OCI-LY1 (cell line): ENCODE data around the gene ARHGEF18.

Experiments used
- H2AFZ ChIP-seq: fragments of 200-600 bp; sonication (generic), shearing (Covaris generic); 2 replicates; pipeline ENCODE4 v1.6.0; 2014; ENCODE audit warnings: antibody characterized with exemption, mild to moderate bottlenecking, low read length
- H3F3A ChIP-seq: fragments of 200-600 bp; sonication (generic), shearing (Covaris generic); 2 replicates; pipeline ENCODE4 v1.6.0; 2014; ENCODE audit warnings: mild to moderate bottlenecking, antibody characterized with exemption, low read length, moderate library complexity; ENCODE audit not compliant: insufficient read depth
- H3K27ac ChIP-seq: fragments of 200-600 bp; sonication (generic); 2 replicates; pipeline ENCODE4 v1.5.1; 2014; ENCODE audit warnings: low read length, mixed run types, mild to moderate bottlenecking, low read depth; ENCODE audit not compliant: poor library complexity, severe bottlenecking
- H3K27me3 ChIP-seq: fragments of 200-600 bp; sonication (generic); 2 replicates; pipeline ENCODE4 v1.6.0; 2014; ENCODE audit warnings: antibody characterized with exemption, mild to moderate bottlenecking, low read length, moderate library complexity; ENCODE audit not compliant: insufficient read depth
- H3K36me3 ChIP-seq: fragments of 200-600 bp; sonication (generic); 2 replicates; pipeline ENCODE4 v1.6.1; 2014; ENCODE audit warnings: mild to moderate bottlenecking, antibody characterized with exemption, low read length, moderate library complexity, mixed read lengths; ENCODE audit not compliant: insufficient read depth
- H3K4me1 ChIP-seq: fragments of 200-600 bp; sonication (generic); 2 replicates; pipeline ENCODE4 v1.5.1; 2014; ENCODE audit warnings: mild to moderate bottlenecking, low read length, moderate library complexity; ENCODE audit not compliant: insufficient read depth, severe bottlenecking
- H3K4me2 ChIP-seq: fragments of 200-600 bp; sonication (generic), shearing (Covaris generic); 2 replicates; pipeline ENCODE4 v1.6.1; 2014; ENCODE audit warnings: low read length
- H3K4me3 ChIP-seq: fragments of 200-600 bp; sonication (generic); 2 replicates; pipeline ENCODE4 v1.5.1; 2014; ENCODE audit warnings: low read length, low read depth, mild to moderate bottlenecking, mixed read lengths; ENCODE audit not compliant: poor library complexity, severe bottlenecking
- H3K79me2 ChIP-seq: fragments of 200-600 bp; shearing (Covaris generic); 2 replicates; pipeline ENCODE4 v1.6.1; 2016; ENCODE audit warnings: mixed run types, low read length, mixed read lengths; ENCODE audit not compliant: insufficient read depth
- H3K9ac ChIP-seq: fragments of 200-600 bp; sonication (generic), shearing (Covaris generic); 2 replicates; pipeline ENCODE4 v1.6.1; 2014; ENCODE audit warnings: mild to moderate bottlenecking, low read length, mixed read lengths
- H3K9me2 ChIP-seq: fragments of 200-600 bp; sonication (generic), shearing (Covaris generic); 2 replicates; pipeline ENCODE4 v1.6.1; 2014; ENCODE audit warnings: low read depth, mild to moderate bottlenecking, low read length, mixed read lengths
- H3K9me3 ChIP-seq: fragments of 200-600 bp; shearing (Covaris generic); 2 replicates; pipeline ENCODE4 v1.6.1; 2014; ENCODE audit warnings: low read length, mixed read lengths
- H4K20me1 ChIP-seq: fragments of 200-600 bp; sonication (generic), shearing (Covaris generic); 2 replicates; pipeline ENCODE4 v1.6.0; 2016; ENCODE audit warnings: mild to moderate bottlenecking, low read length; ENCODE audit not compliant: insufficient read depth
- EZH2 ChIP-seq: fragments of 200-600 bp; sonication (generic), shearing (Covaris generic); IDR thresholded peaks from 2 replicates; pipeline ENCODE4 v1.8.0; 2017; ENCODE audit warnings: borderline replicate concordance, mixed run types, mild to moderate bottlenecking, antibody characterized with exemption, low read length, moderate library complexity, mixed read lengths
- TF ChIP-seq, protein P1 (sequence below): fragments of 200-600 bp; sonication (generic), shearing (Covaris generic); IDR thresholded peaks from 2 replicates; pipeline ENCODE4 v1.5.1; 2017; ENCODE audit warnings: mild to moderate bottlenecking, antibody characterized with exemption, low read length, moderate library complexity, mixed read lengths

ARHGEF18 gene

DNA sequence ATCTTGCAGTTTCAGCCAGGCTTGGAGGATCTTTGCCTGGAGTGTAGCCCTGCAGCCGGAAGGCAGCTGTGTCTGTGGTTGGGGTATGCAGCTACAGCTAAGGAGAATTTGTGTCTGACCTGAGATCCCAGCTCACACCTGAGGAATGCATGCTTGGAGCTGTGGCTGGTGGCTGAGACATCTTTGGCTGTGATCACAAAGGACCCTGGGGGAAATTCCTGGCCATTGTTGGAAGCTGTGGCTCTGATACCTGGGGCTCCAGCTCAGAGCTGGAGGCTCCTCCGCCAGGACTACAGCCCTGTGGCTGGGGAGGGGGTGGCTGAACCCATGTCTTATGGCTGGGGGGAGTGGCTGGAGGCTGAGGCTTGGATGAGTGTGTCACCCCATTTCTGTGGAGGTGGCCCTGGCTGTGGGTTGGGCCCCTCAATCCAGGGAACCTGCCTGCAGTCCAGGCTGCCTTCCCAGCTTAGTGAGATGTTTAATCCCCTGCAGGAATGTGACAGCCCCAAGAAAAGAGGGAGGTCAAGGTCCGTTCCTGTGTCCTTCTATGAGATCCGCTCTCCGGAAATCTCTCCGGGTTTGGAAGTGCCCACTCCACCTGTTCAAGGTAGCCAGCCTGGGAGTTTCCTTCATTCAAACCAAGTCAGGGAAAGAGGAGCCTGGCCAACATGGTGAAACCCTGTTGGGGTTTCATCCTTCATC, 27.6 kb downstream of the ARHGEF18 start:
- Histone ChIP-seq H3F3A (no peaks in the 10 kb centered on the region), H3K9me3 (no peaks in the 10 kb centered on the region), H3K36me3 (peaks cover 86% of the 10 kb centered on the region), H2AFZ (no peak overlapping the region), H3K9ac (no peak overlapping the region), H3K79me2 (no peaks in the 10 kb centered on the region), H3K9me2 (no peaks in the 10 kb centered on the region), H3K4me3 (no peak overlapping the region), H4K20me1 (no peaks in the 10 kb centered on the region), H3K4me1 (peaks cover 10% of the 10 kb centered on the region), H3K4me2 (no peak overlapping the region), H3K27me3 (no peaks in the 10 kb centered on the region), H3K27ac (no peak overlapping the region)
- TF ChIP-seq EZH2 = no peak
- TF ChIP-seq, protein P1, sequence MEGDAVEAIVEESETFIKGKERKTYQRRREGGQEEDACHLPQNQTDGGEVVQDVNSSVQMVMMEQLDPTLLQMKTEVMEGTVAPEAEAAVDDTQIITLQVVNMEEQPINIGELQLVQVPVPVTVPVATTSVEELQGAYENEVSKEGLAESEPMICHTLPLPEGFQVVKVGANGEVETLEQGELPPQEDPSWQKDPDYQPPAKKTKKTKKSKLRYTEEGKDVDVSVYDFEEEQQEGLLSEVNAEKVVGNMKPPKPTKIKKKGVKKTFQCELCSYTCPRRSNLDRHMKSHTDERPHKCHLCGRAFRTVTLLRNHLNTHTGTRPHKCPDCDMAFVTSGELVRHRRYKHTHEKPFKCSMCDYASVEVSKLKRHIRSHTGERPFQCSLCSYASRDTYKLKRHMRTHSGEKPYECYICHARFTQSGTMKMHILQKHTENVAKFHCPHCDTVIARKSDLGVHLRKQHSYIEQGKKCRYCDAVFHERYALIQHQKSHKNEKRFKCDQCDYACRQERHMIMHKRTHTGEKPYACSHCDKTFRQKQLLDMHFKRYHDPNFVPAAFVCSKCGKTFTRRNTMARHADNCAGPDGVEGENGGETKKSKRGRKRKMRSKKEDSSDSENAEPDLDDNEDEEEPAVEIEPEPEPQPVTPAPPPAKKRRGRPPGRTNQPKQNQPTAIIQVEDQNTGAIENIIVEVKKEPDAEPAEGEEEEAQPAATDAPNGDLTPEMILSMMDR = no peak

- Histone ChIP-seq H3K4me3 (no peak overlapping the region), H3K9me3 (no peaks in the 10 kb centered on the region), H4K20me1 (no peaks in the 10 kb centered on the region), H3K4me1 (peaks cover 10% of the 10 kb centered on the region), H3K9ac (no peak overlapping the region), H3K36me3 (peaks cover 81% of the 10 kb centered on the region), H3F3A (no peaks in the 10 kb centered on the region), H3K9me2 (no peaks in the 10 kb centered on the region), H3K79me2 (no peaks in the 10 kb centered on the region), H3K27me3 (no peaks in the 10 kb centered on the region), H3K27ac (no peak overlapping the region), H3K4me2 (no peak overlapping the region), H2AFZ (no peak overlapping the region)
- TF ChIP-seq, protein P1 = no peak
- TF ChIP-seq EZH2 = no peak
Measured at GRCh38 chr19:7377196-7377595, 28.5 kb downstream of the ARHGEF18 start.

GRCh38 chr19:7381073-7381390, 32.3 kb downstream of the ARHGEF18 start:
- Histone ChIP-seq H3K9me3 (no peaks in the 10 kb centered on the region), H3K4me1 (peaks cover 10% of the 10 kb centered on the region), H3K4me3 (no peak overlapping the region), H3K4me2 (no peak overlapping the region), H3K9me2 (no peaks in the 10 kb centered on the region), H3K79me2 (no peaks in the 10 kb centered on the region), H3K9ac (no peak overlapping the region), H4K20me1 (no peaks in the 10 kb centered on the region), H3K36me3 (peaks cover 79% of the 10 kb centered on the region), H3K27me3 (no peaks in the 10 kb centered on the region), H3F3A (no peaks in the 10 kb centered on the region), H3K27ac (no peak overlapping the region), H2AFZ (no peak overlapping the region)
- TF ChIP-seq EZH2 = no peak

DNA sequence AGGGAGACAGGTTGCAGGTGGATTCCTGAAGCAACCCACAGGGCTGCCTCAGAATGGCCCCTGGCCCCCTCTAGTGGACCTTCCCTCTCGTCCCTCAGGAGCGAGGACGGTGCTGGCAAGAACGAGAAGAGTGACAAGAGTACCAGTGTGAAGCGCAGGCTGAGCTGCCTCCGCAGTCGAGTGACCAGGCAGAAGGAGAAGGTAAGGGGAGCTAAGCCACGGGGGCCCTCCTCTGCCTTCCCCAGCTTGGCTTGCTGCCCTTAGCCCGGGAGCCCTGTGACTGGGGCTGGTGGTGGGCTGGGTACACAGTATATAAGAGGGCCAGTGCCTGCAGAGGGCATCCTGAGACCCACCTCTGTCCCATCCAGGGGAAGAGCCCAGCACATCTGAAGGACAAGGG, 34.0 kb downstream of the ARHGEF18 start:
- Histone ChIP-seq H3K27ac (no peak overlapping the region), H3K9ac (no peak overlapping the region), H3K79me2 (no peaks in the 10 kb centered on the region), H3F3A (no peaks in the 10 kb centered on the region), H3K9me2 (no peaks in the 10 kb centered on the region), H3K9me3 (no peaks in the 10 kb centered on the region), H3K4me1 (peaks cover 10% of the 10 kb centered on the region), H3K4me3 (no peak overlapping the region), H3K27me3 (no peaks in the 10 kb centered on the region), H4K20me1 (no peaks in the 10 kb centered on the region), H3K36me3 (peaks cover 78% of the 10 kb centered on the region), H3K4me2 (no peak overlapping the region), H2AFZ (no peak overlapping the region)
- TF ChIP-seq, protein P1 = no peak
- no peak for TF ChIP-seq EZH2
